SKM-1 (cell line): ENCODE data around the gene MAP3K9.
A peak's percentile ranks its signal among the peaks of the same experiment; 100 is the strongest.
"Not testable (repeated sequence)": the region's sequence is repeated elsewhere in the genome, so short reads cannot be mapped to it uniquely, and the experiment has no call there.

ENCODE experiments used
- DNase-seq: peaks from one replicate; lab custom pipeline; 2025; ENCODE audit not compliant: unreplicated experiment; lab: John Stamatoyannopoulos, UW

MAP3K9 gene

DNA sequence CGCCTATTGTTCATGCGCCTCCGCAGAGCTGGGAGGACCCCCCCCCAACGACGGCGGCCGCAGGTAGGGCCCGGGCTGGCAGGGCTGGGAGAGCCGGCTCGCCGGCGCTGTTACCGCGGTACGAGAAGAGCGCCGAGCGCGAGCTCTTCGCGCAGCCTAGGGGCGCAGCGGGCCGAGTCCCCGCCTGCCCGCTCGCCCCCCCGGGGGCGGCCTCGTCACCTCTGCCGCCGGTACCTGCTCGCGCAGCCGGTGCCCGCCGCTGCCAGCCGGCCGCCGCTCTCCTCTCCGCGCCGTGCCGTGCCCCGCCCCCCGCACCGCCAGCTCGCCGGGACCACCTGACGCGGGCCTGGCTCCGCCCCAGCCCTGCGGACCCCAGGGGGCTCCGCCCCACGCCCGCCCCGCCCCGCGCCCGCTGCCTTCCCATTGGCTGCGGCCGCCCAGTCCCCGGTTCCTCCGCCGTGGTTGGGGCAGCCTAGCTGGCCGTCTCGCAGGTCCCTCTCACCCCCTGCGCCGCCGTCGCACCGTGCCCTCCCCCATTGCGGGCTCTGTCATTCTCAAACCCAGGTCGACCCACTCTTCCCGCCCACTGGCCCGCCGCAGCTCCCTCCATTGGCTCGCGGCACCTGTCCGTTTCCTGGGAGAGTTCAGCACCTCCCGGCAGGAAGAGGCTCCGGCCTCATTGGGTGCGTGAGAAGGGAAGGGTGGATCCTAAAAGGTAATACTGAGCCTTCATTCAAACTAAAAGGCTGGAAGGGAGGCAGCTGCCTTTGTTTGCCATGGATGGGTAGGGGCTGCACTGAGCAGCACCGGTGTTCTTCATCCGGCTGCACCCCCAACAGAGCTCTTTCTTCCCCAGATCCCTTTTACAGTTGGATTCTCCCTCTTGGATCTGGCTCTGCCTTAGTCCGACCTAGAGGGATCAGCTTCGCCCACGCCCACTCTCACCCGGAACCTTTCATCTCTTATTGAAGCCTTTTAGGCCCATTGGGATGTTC lies at the start of gene MAP3K9:
TSS of gene MAP3K9 (minus strand) at position 289 of the 995 bp plus-strand sequence. CDS start 342 bp downstream, outside the sequence.
- peak; percentile 25 for DNase-seq

DNA sequence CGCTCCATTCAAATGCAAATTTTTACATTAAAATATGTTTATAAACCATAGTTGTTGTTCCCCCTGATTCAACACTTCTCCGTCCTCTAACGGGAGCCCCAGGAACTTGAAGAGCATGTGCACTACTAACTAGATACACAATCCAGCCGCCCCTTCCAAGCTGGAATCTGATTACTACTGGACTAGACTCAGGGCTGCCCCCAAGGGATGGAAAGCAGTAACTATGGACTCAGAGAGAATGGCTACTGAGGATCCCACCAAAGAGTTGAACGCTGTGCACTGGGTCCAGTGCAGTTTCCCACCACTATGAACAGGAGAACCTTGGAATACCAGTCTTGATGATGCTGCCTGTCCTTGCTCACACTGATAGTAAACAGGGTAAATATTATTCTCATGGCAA lies 49.3 kb upstream of the MAP3K9 start:
- no peak for DNase-seq

DNA sequence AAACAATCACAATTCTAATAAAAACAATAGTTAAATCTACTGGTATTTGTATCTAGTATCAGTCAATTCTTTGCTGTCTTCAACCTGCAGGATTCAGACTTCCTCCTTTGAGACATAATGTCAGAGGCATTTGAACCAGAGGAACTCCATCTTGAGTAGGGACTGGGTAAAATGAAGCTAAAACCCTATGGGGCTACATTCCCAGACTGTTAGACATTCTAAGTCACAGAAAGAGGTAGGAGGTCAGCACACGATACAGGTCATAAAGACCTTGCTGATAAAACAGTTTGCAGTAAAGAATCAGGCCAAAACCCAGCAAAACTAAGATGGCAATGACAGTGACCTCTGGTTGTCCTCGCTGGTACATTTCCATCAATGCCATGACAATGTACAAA lies 48.2 kb upstream of the MAP3K9 start:
- no peak for DNase-seq

DNA sequence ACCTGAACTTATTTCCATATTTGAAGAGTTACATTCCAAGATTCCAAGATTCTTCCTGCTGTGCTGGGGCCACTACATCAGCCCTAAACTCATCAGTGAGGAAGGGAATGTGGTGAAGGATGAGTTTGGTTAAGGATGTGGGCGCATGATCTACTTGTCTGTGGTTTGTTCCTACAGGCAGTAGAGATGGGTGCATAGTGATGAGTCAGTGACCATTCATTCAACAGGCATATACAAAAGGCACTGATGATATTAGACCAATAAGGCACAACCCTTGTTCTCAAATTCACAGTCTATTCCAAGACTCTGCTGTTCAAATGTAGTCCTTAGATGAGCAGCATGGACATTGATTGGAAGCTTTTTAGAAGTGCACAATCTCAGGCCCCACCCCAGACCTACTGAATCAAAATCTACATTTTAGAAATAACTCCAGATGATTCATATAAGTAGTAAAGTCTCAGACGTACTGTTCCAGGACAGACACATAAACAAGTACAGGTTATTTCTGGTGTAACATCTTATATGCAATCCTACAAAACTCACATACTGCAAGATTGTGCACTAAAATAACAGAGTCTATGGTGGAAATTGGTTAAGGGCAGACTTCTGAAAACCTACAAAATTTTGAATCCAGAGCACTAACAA lies 47.7 kb upstream of the MAP3K9 start:
- no peak for DNase-seq

- no peak for DNase-seq
Measured at GRCh38 chr14:70855486-70855885, 46.2 kb upstream of the MAP3K9 start.

GRCh38 chr14:70853658-70854057 lies 44.3 kb upstream of the MAP3K9 start:
- DNase-seq = not testable (repeated sequence)

- no peak for DNase-seq
Measured at GRCh38 chr14:70847406-70848090, 38.2 kb upstream of the MAP3K9 start.

DNA sequence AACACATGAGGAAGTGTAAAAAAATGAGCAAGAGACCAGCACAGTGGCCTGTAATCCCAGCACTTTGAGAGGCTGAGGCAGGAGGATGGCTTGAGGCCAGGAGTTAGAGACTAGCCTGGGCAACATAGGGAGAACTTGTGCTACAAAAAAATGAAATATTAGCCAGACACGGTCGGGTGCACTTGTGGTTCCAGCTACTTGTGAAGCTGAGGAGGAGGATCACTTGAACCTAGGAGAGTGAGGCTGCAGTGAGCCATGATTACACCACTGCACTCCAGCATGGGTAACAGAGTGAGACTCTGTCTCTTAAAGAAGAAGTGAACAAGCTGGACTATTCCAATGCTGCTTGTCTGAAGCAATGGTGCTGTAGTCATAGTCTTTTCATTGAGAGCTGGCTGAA lies 36.3 kb upstream of the MAP3K9 start:
- no peak for DNase-seq

DNA sequence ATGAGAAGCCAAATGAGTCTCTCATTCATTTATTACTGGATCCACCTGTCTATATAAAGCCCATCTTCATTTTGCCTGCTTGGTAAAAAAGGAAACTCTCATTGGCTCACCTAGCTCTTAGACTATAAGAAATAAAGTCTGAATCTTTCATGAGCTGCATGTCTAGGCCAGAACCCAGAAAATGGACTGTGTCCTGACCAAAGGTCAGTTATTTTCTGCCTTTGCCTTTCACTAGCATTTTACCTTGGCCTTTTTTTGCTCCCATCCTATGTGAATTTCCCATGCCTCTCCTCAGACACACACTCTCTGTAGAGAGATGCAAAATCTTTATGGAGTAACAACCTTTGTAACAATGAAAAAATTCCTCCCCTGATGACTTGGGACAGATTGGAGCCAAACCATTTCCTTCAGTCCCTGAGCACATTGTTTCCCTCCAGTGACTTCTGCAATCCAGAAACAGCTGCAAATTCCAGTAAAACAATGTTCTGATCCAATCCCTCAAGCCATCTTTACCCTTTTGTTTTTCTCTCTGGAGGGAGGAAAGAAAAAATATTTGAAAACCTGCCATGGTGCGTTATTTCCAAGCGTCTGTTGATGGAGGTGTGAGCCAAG lies 33.6 kb upstream of the MAP3K9 start:
- no peak for DNase-seq

DNA sequence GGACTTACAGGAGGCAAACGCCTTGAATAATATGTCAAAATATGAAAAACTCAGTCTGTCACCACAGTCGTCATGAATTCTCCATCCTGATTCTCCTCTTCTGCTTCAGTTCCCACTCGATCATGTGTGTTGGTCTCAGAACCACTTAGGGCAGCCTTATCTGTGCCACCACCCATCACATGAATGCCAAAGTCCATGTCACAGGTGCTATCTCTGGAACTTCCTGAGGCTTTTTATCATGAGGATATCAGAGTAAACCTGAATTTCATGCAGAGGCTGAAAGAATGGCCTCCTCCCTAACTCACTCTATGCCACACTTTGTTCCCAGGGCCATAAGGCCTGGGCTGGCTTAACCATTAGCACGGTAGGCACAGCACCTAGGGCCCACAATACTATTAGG lies 28.8 kb upstream of the MAP3K9 start:
- no peak for DNase-seq

DNA sequence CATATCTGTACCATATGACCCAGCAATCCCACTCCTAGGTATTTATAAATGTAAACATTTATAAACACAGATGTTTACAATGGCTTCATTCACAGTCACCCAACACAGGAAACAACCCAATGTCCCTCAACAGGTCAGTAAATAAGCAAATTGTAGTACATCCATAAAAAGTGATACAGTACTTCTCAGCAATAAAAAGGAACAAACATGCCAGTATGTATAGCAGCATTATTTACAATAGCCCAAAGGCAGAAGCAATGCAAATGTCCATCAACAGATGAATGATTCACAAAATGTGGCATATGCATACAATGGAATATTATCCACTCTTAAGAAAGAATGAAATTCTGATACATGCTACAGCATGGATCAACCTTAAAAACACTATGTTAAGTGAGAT lies 27.6 kb upstream of the MAP3K9 start:
- no peak for DNase-seq

- DNase-seq = no peak
Measured at GRCh38 chr14:70833884-70834283, 24.6 kb upstream of the MAP3K9 start.

DNA sequence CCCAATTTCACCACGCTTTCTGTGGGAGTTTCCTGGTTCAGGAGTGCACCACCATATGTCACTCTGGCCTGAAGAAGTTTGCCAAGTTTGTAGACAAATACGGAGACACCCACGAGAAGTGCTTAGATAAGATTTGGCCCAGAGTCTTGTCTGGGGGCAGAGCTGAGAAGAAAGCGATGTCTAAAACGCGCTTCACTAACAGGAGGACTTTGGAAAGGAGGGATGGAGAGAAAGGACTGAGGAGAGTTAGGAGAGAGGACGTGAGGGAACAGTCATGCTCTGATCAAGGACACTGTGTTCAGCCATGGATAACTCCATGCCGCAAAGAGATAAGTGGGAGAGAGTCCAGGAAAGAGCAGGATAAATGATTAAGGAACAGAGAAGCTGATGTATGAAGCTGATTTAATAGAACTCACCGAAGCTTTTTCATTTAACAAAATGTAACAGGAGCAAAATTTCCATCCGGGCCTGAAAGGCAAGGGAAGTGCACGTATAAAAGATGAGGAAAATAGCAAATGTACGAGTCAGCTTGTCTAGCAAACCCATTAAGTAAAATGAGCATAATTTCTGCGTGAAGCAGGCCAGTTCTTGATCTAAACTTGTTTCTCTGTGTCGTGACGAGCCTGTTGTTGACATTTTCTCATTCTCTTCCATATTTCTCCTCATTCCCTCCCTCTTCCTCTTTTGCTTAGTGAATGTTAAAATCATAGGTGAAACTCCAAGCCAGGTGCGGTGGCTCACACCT lies 23.4 kb upstream of the MAP3K9 start:
- DNase-seq = no peak

- DNase-seq = no peak
Measured at GRCh38 chr14:70830998-70831781, 21.9 kb upstream of the MAP3K9 start.

DNA sequence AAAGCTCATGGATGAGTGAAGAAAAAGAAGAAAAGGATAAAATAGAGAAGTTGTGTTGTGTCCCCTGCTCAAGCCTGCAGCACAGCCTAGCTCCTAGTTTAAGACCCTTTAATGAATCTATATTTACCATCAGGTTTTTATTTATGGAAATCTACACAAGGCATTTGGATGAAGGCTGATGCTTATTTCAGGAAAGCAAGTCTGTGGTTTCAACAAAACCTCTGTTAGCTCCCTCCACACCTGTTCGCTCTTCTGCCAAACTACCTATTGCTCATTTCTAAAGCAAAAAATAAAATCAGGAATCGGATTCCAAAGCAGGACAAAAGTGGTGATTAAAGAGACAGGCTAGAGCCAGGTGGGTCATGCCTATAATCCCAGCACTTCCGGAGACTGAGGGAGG lies 18.9 kb upstream of the MAP3K9 start:
- no peak for DNase-seq

GRCh38 chr14:70827752-70828151 lies 18.4 kb upstream of the MAP3K9 start:
- DNase-seq = no peak

DNA sequence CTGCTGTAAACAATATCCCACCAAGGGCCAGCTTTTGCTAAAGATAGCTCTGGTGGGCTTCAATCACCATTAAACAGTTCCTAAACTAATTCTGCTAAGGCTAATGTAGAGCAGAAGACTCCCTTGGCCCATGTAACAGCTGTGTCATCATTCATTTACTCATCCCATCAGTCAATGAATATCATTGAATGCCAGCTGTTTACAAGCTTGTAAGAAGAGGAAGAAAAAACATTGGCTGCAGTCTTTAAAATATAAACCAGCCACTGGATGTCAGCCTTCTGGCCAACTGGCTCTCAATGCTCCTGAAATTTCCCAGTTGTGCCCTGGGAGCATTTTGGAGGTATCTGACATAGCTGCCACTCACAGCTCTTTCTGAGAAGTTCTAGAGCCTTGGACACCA lies 18.0 kb upstream of the MAP3K9 start:
- DNase-seq = no peak

GRCh38 chr14:70823281-70823680 lies 14.0 kb upstream of the MAP3K9 start:
- DNase-seq = no peak

GRCh38 chr14:70822530-70823185 lies 13.3 kb upstream of the MAP3K9 start:
- DNase-seq = no peak
